GM21423 (cell line): Measurements from ENCODE around the gene SPAST.
"Not testable (repeated sequence)": the region's sequence is repeated elsewhere in the genome, so short reads cannot be mapped to it uniquely, and the experiment has no call there.

Experiments
- ATAC-seq: cut with Tn5 transposase; IDR thresholded peaks from one replicate; pipeline ENCODE4 v1.9.1; 2021; ENCODE audit warnings: mild to moderate bottlenecking, moderate library complexity; ENCODE audit not compliant: unreplicated experiment

The SPAST gene

GRCh38 chr2:32119161-32119560 lies 55.8 kb downstream of the SPAST start:
- ATAC-seq = no peak

DNA sequence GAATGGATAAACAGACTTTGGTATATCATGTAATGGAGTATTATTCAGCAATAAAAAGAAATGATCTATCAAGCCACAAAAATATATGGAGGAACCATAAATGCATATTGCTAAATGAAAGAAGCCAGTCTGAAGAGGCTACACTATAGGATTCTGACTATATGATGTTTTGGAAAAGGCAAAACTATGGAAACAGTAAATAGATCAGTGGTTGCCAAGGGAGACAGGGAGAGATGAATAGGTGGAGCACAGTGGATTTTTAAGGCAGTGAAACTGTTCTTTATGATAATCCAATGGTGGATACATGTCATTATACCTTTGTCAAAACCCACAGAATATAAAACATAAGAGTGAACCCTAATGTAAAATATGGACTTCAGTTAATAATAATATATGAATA lies 61.3 kb downstream of the SPAST start:
- ATAC-seq = no peak

GRCh38 chr2:32128636-32129035 lies 65.3 kb downstream of the SPAST start:
- ATAC-seq = no peak

GRCh38 chr2:32129086-32129485 lies 65.7 kb downstream of the SPAST start:
- ATAC-seq = no peak

GRCh38 chr2:32135409-32135808 lies 72.1 kb downstream of the SPAST start:
- no peak for ATAC-seq

GRCh38 chr2:32136097-32136496 lies 72.7 kb downstream of the SPAST start:
- no peak for ATAC-seq

GRCh38 chr2:32151544-32151943 lies 88.2 kb downstream of the SPAST start:
- not testable (repeated sequence) for ATAC-seq

- ATAC-seq = no peak
Observed at GRCh38 chr2:32159678-32160077, 96.3 kb downstream of the SPAST start.

DNA sequence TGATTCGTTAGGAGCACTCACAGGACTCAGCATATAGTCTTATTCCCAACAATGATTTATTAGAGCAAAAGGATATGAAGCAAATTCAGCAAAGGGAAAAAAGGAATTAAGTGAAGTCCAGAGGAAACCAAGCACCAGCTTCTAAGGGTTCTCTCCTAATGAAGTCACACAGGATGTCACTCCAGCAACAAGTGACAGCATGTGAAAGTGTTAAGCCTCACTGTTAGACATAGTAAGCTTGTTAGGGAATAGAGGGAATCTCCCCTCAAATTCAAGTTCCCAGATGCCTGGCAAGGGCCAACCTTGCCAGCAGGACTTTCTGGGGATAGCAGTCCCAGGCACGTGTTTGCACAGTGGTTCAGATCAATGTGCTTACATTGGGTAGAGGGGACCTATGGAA lies 97.9 kb downstream of the SPAST start:
- no peak for ATAC-seq

DNA sequence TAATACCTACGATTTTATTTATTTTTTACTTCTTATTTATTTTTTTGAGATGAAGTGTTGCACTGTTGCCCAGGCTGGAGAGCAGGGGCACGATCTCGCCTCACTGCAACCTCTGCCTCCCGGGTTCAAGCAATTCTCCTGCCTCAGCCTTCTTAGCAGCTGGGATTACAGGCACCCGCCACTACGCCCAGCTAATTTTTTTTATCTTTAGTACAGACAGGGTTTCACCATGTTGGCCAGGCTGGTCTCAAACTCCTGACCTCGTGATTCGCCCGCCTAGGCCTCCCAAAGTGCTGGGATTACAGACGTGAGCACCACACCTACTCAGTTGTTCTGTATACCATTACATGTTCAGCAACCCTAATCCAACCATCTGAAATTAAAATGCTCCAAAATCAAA lies 100.9 kb downstream of the SPAST start:
- ATAC-seq = not testable (repeated sequence)

DNA sequence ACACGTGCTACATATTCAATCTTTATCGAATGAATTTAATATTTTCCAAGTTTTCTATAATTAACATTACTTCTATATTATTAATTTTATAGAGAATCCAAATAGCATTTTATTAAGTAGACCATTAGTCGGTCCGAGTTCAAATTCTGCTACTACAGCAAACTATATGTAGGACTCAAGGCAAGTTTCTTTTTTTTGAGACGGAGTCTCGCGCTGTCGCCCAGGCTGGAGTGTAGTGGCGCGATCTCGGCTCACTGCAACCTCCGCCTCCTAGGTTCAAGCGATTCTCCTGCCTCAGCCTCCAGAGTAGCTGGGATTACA lies 101.6 kb downstream of the SPAST start:
- not testable (repeated sequence) for ATAC-seq

- no peak for ATAC-seq
Observed at GRCh38 chr2:32166115-32166574, 102.8 kb downstream of the SPAST start.

DNA sequence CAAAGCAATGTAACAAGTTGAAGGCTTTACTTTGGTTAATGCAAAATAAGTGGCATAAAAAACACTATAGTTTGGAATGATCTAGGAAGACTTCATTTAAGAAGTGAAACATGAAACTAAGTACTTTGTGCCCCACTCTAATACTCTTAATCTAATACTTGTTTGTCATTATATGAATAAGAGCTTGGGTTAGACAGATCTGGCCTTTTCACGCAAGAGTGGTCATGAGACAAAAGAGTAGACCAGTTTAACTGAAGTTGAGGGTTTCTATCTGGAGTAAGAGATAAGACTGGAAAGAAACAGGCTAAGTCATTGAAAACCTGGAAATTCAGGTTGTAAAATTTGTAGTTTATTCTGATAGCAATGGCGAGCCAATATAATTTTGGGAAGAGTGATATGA lies 105.2 kb downstream of the SPAST start:
- peak; percentile 45 for ATAC-seq

GRCh38 chr2:32172870-32173269 lies 109.5 kb downstream of the SPAST start:
- no peak for ATAC-seq

- no peak for ATAC-seq
Observed at GRCh38 chr2:32182667-32183066, 119.3 kb downstream of the SPAST start.

DNA sequence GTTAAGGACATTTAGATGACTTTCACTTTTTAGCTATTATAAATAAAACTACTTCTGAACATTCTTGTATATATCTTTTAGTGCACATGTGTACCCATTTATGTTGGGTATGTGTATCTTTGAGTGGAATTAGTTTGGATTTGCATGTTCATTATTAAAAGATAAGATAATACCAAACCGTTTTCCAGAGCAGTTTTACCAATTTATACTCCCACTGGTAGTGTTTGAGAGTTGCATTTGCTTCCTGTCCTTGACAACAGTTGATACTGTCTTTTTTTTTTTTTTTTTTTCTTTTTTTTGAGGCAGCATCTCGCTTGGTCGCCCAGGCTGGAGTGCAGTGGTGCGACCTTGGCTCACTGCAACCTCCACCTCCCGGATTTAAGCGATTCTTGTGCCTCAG lies 125.7 kb downstream of the SPAST start:
- no peak for ATAC-seq

- ATAC-seq = no peak
Observed at GRCh38 chr2:32192418-32192817, 129.1 kb downstream of the SPAST start.

DNA sequence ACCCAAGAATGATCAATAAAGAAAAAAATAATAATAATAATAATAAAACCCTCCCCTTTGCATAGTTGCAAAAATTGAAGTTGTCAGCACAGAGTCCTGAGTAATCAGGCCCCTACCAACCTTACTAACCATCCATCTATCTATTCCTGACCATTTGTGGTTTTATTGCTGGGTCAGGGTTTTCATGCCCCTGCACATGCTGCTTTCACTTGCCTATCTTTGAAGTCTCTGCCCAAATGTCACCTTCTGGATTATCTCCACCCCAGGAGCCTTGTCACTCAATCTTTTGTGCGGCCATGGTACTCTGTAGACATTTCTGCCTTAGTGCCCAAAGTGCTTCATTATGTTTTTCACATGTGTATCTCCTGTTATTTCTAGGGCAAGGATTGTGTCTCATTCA lies 137.5 kb downstream of the SPAST start:
- no peak for ATAC-seq

GRCh38 chr2:32203428-32203827 lies 140.1 kb downstream of the SPAST start:
- not testable (repeated sequence) for ATAC-seq
